ENCODE measurements around the gene PCSK6.
"Not testable (repeated sequence)": the region's sequence is repeated elsewhere in the genome, so short reads cannot be mapped to it uniquely, and the experiment has no call there.

PCSK6 gene

DNA sequence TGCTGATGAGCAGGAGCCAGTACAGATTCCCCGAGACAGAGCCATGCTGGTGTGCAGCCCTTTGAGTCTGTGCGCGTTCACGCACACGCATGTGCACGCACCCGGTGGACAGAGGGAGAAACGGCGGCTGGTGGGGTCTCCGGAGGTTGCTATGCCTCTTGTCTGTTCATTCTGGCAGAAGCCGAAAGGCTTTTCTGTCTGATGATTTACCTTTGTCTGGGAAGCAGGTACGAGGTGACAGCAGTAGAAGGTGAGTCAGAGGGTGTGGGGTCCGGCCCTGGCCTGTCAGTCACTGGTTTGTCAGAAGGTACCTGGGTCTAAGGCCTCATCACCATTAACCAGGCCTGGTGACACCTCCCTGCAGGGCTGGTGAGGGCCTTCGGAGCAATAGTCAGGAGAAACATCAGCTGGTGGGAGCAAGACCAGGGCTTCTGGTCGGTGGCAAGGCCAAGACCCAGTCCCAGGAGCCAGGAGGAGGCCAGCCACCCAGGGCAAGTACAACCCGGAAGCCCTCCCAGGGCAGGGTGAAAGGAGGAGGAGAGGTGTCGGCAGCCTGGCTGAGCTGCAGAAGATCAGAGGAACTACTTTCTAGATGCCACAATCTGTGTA is 7.5 kb downstream of the PCSK6 start:
- DNase-seq = no peak

DNA sequence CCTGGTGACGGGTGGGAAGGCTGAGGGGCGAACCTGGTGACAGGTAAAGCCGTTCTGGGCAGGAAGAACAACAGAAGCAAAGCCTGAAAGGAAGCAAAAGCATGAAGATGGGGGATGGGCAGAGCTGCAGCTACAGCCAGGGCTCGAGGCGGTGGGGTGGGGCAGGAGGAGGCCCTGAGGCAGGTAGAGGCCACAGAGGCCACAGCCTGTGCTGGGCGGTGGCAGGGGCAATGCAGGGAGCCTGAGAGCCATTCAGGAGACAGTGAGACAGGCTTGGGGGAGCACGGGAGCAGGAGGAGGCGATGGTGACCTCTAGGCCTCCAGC is 8.2 kb downstream of the PCSK6 start:
- no peak for DNase-seq

DNA sequence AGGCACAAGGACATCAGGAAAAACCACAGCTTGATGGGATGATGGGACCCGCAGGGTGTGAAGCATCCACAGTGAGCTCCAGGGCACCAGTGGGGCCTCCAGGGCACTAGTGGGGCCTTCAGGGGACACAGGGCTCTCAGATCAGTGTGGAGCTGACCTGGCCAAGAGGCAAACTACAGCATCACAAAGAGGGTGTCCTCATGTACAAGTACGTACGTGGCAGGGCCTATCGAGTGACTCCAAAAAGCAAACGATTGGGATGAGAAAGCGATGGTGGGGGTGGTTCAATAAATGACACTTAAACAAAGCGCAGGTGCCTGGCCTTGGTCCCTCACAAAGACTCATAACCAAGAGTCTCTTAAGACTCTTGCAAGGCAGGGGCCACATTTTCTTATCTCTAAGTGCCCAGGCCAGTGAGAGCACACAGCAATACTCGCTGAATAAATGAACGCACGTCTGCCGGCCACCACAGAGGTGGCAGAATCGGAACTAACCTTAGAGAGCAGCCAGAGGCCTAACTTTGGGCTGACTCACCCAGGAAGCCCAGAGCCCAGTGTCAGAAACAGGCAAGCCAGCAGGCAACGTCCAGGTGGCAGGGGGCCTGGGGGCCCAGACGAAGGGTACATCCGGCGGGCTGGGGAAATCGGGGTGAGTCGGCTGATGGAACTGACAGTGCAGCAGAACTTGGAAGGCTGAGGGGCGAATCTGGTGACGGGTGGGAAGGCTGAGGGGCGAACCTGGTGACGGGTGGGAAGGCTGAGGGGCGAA is 8.7 kb downstream of the PCSK6 start:
- DNase-seq = no peak

DNA sequence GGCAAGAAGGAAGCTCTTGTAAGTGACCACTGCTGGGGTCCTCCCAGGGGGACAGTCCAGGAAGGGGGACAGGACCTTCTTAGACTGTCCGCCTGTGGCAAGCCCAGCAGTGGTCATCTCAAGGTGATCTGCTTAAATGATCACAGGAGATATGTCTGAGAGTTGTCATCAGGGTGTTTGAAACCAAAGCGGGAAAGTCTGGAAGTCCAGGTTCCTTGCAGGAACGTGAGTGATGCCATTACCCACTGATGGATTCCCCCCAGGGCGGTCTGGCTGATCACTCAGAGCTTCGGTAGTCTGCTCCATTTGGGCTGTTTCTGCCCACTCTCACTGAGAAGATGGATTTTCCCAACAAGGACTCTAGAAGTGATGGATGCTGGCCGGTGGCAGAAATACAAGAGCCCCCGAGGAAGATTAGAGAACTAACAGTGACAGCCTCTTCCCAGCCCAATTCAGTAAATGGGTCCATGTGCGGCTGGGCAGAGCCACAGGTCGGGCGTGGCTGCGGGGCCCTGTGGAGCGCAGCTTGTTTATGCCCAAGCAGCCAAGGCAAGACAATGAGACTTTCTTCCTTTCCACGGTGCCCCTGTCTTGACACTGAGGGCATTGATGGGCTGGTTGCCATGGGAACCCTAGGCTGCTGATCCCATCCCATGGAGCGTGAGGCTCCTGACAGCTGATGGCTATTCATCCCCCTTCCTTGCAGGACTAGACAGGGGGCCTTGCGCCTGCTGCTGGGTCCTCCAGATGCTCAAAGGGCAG is 9.5 kb downstream of the PCSK6 start:
- DNase-seq = no peak

DNA sequence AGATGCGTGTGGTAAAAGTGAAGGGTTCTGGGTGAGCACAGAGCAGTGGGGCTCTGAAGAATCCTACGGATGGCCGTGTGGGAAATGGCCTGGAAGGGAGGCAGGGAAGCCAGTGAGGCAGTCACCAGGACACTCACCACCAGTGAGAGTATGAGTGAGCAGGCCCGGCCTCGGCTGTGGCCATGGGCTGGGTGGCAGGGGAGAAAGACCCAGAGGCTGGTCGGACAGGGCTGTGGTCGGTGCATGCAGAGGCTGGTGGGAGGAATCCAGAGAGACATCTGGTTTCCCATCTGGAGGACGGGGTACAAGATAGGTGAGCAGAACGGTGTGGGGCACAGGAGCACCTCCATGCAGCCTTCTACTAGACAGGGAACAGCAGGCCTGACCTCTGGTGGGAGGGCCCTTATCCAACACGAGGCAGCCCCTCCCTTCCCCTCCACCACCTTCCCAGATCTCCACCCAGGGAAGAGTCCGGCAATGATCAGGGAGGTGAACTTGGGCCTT is 10.1 kb downstream of the PCSK6 start:
- no peak for DNase-seq

DNA sequence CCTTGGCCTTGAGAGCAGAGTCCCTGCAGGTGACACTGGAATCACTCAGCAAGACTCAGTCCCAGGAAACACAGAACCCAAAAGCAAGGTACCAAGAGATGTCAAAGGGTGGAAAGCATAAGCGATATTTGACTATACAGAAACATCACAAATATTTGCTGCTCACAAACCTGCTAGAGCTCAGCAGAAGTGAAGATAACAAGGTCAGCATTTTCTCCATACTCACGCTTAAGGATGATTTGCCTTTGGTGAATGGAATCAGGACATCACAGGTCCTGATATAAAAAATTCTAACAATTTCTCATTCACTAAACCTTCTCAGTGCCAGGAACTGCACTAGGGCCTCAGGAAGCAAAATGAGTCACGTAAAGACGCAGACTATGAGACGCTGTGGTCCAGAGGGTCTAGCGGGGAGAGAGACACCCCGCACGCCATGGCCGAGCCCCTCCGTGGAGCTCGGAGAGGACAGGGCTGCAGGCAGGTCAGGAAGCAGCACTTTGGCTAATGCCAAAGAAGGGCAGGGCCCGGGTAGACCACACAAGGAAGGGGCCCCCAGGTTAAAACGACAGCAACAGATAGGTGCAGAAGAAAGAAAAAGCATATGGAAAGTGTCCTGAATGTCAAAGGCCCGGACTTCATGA is 10.7 kb downstream of the PCSK6 start:
- DNase-seq = no peak

- no peak for DNase-seq
Observed at GRCh38 chr15:101477851-101478362, 11.6 kb downstream of the PCSK6 start.

DNA sequence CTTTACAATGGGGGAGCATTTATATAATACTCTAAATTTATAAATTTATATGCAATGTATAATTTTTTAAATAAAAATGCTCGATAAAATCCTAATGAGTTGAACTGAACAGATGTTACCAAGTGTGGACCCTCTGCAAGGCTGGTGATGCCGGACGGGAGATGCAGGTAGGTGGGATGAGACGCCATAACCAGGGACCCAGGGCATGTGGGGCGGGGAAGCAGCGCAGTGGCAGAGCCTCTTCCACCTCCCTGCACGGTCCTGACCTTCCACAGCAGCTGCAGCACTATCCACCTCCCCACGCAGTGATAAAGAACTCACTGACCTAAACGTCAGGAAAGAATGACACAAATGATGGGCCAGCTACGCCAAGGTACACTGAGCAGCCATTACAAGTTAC is 12.8 kb downstream of the PCSK6 start:
- no peak for DNase-seq

DNA sequence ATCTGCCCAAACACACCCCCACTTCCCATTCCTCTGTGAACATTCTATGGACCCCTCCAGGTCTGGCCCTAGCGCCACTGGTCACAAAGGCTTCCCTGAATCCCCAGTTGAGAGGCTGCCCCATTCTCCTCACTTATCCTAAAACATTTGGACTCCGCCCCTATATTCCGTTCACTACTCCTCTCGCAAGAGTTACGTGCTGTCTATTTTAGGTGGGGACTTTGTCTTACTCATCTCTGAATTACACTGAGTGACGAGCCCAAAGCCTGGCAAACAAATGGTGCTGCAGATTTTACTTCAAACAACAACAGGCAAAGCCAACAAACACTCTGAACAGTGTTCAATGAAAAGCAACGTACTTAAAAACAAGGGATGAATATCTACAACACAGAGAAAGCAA is 14.5 kb downstream of the PCSK6 start:
- no peak for DNase-seq

DNA sequence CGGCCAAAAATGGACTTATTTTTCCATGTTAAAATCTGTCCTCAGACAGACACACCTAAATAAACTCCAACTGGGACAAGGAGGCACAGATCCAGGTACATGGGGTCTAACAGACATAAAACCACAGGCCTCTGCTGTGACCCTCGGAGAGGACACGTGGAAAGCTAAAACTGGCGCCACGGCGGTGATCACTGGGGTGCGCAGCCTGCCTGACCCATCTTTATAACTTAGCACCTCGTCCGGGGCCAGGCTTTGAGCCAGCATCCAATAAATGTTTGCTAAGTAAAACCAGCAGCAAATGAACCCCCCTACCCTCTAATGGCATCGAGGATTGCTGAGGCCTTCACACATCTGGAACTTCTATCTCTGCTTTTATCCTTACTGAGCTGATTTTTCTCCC is 15.3 kb downstream of the PCSK6 start:
- DNase-seq = no peak

DNA sequence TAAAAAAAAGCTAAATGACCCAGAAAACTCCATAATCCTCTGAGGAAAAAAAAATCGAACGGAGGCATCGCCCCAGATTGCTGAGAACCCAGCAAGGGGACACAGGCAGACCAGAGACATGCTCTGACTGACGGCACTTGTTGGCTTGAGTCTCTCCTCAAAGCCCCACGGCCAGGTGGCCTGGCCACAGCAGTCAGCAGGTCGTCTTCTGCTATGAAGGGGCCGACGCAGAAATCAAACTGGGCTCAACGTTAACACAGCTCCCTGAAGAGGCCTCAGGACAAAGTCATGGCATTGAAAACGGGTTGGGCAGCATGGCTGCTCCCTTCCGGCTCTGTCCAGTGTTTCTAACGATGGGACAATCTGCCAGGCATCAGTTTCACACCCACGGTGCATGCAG is 17.5 kb downstream of the PCSK6 start:
- DNase-seq = no peak

- DNase-seq = no peak
Observed at GRCh38 chr15:101470548-101471239, 18.8 kb downstream of the PCSK6 start.

GRCh38 chr15:101469520-101470288 is 19.8 kb downstream of the PCSK6 start:
- DNase-seq = no peak

DNA sequence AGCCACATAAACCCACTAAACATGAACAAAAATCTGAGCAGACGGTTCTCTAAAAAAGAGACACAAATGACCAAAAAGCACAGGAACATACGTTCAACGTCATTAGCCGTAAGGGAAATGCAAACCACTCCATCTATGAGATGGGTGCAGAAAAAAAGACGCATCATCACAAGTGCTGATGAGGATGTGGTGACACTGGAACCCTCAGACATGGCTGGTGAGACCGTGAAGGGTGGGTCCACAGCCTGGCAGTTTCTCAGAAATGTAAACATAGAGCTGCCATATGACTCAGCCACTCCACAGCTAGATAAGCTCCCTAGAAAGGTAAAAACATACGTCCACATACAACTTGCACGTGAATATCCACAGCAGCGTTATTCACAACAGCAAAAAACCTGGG is 23.3 kb downstream of the PCSK6 start:
- DNase-seq = no peak

DNA sequence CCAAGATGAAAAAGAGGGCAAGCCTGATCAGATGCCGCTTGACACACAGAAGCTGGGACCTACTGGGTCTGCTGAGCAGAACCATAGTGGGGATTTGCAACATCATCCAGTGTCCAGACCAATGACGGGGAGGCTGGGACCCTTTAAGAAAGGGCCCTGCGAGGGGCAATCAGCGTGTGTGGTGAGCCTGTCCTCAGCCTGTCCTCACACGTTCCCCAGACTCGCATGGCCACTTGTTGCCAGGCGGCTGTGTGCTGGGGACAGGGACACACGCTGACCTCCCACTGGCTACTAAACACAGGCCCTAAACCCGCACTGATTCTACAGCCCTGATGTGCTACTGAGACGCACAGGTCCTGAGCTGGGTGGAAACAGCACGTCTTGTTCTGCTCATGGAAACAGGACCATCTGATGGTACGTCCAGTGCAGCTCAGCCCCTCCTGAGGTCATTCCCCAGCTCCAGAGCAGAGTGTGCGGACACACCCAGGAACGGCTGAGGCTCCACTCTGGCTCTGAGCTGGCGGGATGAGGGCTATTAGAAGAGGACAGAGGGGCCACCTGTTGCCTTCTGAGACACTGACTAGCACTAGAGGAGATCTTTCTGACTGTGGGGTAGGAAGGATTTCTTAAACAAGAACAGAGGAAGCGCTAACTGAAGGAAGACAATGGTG is 24.4 kb downstream of the PCSK6 start:
- DNase-seq = no peak

- no peak for DNase-seq
Observed at GRCh38 chr15:101464256-101464998, 25.1 kb downstream of the PCSK6 start.

DNA sequence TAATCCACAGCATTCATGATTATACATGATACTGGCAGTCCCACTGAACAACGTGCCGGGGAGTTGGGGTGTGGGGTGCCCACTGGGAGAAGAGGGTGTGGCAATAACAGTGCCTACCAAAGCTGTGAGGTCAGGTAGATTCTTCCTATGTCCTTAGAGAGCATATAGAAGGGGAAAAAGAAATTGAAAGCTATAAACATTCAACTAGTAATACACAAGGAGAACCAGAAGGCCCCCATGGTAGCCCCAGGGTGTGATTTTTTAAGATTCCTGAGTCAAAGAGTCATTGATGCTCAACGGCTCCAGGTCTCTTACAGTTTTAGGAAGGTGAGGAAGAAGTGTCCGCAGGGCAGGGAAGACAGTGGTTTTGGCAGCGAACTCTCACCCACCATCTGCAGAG is 25.8 kb downstream of the PCSK6 start:
- DNase-seq = not testable (repeated sequence)

DNA sequence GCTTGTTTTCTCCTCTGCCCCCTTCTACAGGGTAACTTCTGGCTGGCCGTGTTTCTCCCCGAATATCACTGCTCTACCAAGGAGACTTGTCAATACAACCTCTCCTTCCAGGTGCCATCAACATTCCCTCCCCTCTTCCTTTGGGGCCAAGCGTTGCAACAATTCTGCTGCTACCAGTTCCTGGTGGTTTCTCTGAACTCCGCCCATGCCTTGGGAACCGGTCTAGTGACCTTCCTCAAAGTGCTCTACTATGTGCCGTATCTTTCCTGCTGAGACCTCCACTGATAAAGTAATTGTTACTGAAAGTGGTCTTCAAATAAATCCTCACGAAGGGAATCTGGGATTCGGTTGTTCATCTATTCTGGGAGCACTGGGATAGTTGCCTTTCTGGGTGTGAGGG is 26.2 kb downstream of the PCSK6 start:
- DNase-seq = no peak

- DNase-seq = no peak
Observed at GRCh38 chr15:101461097-101461496, 28.4 kb downstream of the PCSK6 start.

DNA sequence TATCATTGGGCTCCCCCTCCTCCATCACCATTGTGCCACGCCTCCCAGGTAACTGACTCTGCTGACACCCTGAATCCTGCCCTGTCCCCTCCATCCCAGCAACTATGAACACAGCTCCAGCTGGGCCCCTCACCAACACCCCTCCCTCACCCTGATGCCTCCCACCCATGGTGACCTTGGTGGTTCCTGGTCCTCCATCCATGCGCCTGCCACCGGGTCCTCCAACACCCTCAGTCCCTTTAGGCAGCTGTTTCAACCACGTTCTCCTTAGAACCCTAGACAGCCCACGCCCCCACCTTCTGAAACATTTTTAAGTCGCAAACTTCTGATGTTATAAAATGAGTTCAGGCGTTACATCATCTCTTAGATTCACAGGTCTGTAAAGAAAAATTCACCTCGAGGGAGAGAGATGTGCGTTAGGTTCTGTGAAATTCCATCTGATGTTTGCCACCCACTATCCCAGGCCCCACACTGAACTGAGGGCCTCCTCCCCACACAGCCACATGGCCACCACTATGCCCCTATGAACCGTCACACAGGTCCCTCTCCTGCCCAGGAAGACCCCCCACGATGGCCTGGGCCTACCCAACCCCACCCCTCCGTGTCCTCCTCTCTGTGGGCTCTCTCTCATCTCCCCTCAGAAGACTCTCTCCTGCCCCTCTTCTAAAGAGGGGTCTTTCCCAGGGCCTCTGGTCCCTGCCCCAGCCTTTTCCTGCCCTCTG is 29.8 kb downstream of the PCSK6 start:
- no peak for DNase-seq
